Spleen (tissue), 11 donors: ENCODE measurements around the gene MELTF. TPM values are rescaled to one million over a fixed set of nuclear protein-coding genes. Genes with fewer than 3 reads are reported as not detected.

Experiments used
- DNase-seq: peaks from one replicate; pipeline ENCODE4 v3.0.0-alpha.2; 2020
- H3K27ac ChIP-seq, 8 donors: fragments of 200-600 bp; sonication (generic) in 7 of 8; 1 replicate in 4 of 8; 2 replicates in 4 of 8; pipeline versions ENCODE4 v1.5.0 to v1.8.0; 2016 to 2021; ENCODE audit warnings: inconsistent platforms in 4 of 8, mild to moderate bottlenecking in 4 of 8, moderate library complexity in 1 of 8
- H3K27me3 ChIP-seq, 7 donors: fragments of 200-600 bp; sonication (generic) in 6 of 7; replicated peaks in 1 of 7; 1 replicate in 4 of 7; 2 replicates in 3 of 7; pipeline versions ENCODE4 v1.5.0 to v1.8.0; 2016 to 2021; ENCODE audit warnings: inconsistent platforms in 3 of 7, mild to moderate bottlenecking in 1 of 7
- H3K36me3 ChIP-seq, 6 donors: fragments of 200-600 bp; sonication (generic) in 5 of 6; 1 replicate in 4 of 6; 2 replicates in 2 of 6; pipeline versions ENCODE4 v1.5.0 to v1.8.0; 2016 to 2021; ENCODE audit warnings: inconsistent platforms in 2 of 6
- H3K4me1 ChIP-seq, 6 donors: fragments of 200-600 bp; sonication (generic) in 5 of 6; 1 replicate in 3 of 6; 2 replicates in 3 of 6; pipeline versions ENCODE4 v1.5.0 to v1.8.0; 2016 to 2021; ENCODE audit warnings: inconsistent platforms in 3 of 6
- H3K4me3 ChIP-seq, 8 donors: fragments of 200-600 bp; sonication (generic) in 7 of 8; 1 replicate in 4 of 8; 2 replicates in 4 of 8; pipeline versions ENCODE4 v1.5.0 to v1.8.0; 2016 to 2021; ENCODE audit warnings: inconsistent platforms in 4 of 8, mild to moderate bottlenecking in 4 of 8, moderate library complexity in 2 of 8
- H3K9me3 ChIP-seq, 8 donors: fragments of 200-600 bp; sonication (generic) in 7 of 8; 1 replicate in 4 of 8; 2 replicates in 4 of 8; pipeline versions ENCODE4 v1.5.0 to v1.8.0; 2016 to 2021; ENCODE audit warnings: inconsistent platforms in 4 of 8
- CTCF ChIP-seq, 11 experiments: fragments of 200-600 bp in 7 of 11; fragments of 450-650 bp in 4 of 11; sonication (generic) in 4 of 11; IDR thresholded peaks in 8 of 11; conservative IDR thresholded peaks in 3 of 11; 1 replicate in 7 of 11; 2 replicates in 4 of 11; pipeline versions ENCODE4 v1.4.0 to v1.8.0; 2016 to 2021; ENCODE audit warnings: antibody characterized with exemption in 11 of 11, inconsistent platforms in 4 of 11, mild to moderate bottlenecking in 1 of 11
- POLR2A ChIP-seq, 3 donors: fragments of 450-650 bp; IDR thresholded peaks; one replicate each; pipeline ENCODE4 v1.5.1; 2017; ENCODE audit warnings: antibody characterized with exemption in 3 of 3, mild to moderate bottlenecking in 1 of 3
- POLR2AphosphoS5 ChIP-seq, 3 donors: sonication (generic); formaldehyde crosslinking; IDR thresholded peaks; one replicate each; pipeline ENCODE4 v1.5.1; 2017; ENCODE audit warnings: antibody characterized with exemption in 3 of 3
- WGBS, 5 donors: extraction: QIAGEN DNeasy Blood & Tissue Kit in 3 of 5; methylation state at CpG; one replicate each; pipeline versions ENCODE4 v1.1.5 to v1.1.7; 2013 to 2018; 5-methylcytosine and 5-hydroxymethylcytosine counted together
- intact Hi-C: fragments of 100-400 bp; cut with DNase I; formaldehyde crosslinking; loops from one replicate; pipeline ENCODE4 v1.15.0; 2023; ENCODE audit warnings: low total_unique reads
- polyA plus RNA-seq, 3 donors: library from polyadenylated mRNA; stranded (reverse); fragments of 200-250 nt; gene quantifications; one replicate each; pipeline ENCODE4 v1.2.1, GENCODE V29; 2013
- total RNA-seq, 7 donors: library from RNA; depleted of rRNA in 3 of 7; stranded (reverse); fragments of >200 nt in 3 of 7; fragmentation: NEBNext Ultra II Directional in 4 of 7; extraction: Animal tissue kit (Norgen Biotek cat#: 25700) in 4 of 7; gene quantifications; one replicate each; pipeline versions ENCODE4 v1.1.0 to v1.2.1, GENCODE V29; 2016 to 2021
- donor health status: healthy with polysubstance abuse.
- donor health status: DM: no; HTN: no; CAD: no; lungs with moderate emphysema.
- donor health status: DM: no; HTN: no; CAD: no.
- donor health status: Bipolar disorder and iron deficiency.
- donor health status: healthy.
- donor health status: DM: no; HTN: no; CAD: no.
- donor health status: DM: yes; HTN: yes; CAD: no.

The MELTF gene
- total and polyA plus RNA-seq, 10 donors: 0.41 to 3.9 (median 1.4) TPM

GRCh38 chr3:196991581-196992460 is 37.8 kb downstream of the MELTF start:
- TF ChIP-seq POLR2AphosphoS5 (IDR thresholded peaks at IDR 0.05) (no peak), POLR2A (IDR thresholded peaks at IDR 0.05) (no peak), CTCF (IDR thresholded peaks at IDR 0.05 in 8 of 11, conservative IDR thresholded peaks at IDR 0.05 in 3 of 11) (no peak)
- H3K27me3 ChIP-seq: peaks cover 0 to 19% (median 0%) of the 10 kb centered on the region in 7 donors
- H3K36me3 ChIP-seq: no peaks in the 10 kb centered on the region
- intact Hi-C loops: no loop called here
- DNase-seq: peak; percentile 70
- H3K27ac ChIP-seq: no peak overlapping the region
- H3K4me1 ChIP-seq: no peaks in the 10 kb centered on the region
- WGBS, 5 donors: 81 to 94% (median 85%) methylated on average over 19 to 28 of the region's 28 CpGs
- H3K9me3 ChIP-seq: no peaks in the 10 kb centered on the region
- H3K4me3 ChIP-seq: no peak overlapping the region

DNA sequence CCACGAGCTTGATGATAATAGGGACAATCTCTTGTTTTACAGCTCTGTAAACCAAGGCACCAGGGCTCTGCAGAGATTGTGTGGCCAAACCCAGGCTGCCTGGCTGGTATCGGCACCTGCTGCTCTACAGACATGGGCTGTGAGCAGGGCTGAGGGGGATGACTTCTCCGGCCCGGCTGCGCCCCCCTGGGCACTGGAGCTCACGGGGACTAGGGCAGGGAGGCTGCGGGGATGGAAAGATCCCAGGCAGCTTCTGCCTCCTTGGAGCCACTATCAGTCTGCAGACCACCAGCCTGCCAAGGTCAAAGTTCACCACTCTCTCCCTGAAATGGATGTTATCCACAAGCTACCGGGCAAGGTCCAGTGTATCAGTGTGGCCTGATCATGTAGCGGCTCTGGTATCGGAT is 39.0 kb downstream of the MELTF start:
- Histone ChIP-seq H3K4me1 (no peaks in the 10 kb centered on the region), H3K27me3 (peaks cover 0 to 22% (median 0%) of the 10 kb centered on the region in 7 donors), H3K9me3 (no peaks in the 10 kb centered on the region), H3K36me3 (no peaks in the 10 kb centered on the region), H3K4me3 (no peak overlapping the region), H3K27ac (no peak overlapping the region)
- TF ChIP-seq POLR2AphosphoS5 (IDR thresholded peaks at IDR 0.05): no peak
- no peak for TF ChIP-seq POLR2A (IDR thresholded peaks at IDR 0.05)
- TF ChIP-seq CTCF (IDR thresholded peaks at IDR 0.05 in 8 of 11, conservative IDR thresholded peaks at IDR 0.05 in 3 of 11): no peak
- WGBS, 5 donors: 82 to 97% (median 93%) methylated on average over 10 of the region's 10 CpGs
- intact Hi-C loops: no loop called here
- DNase-seq: peak; percentile 20

- WGBS, 5 donors: 87 to 91% (median 89%) methylated on average over 19 of the region's 19 CpGs
- Histone ChIP-seq H3K27me3 (peaks cover 0 to 22% (median 0%) of the 10 kb centered on the region in 7 donors), H3K36me3 (no peaks in the 10 kb centered on the region), H3K4me3 (no peak overlapping the region), H3K9me3 (no peaks in the 10 kb centered on the region), H3K27ac (no peak overlapping the region), H3K4me1 (no peaks in the 10 kb centered on the region)
- intact Hi-C loops: no loop called here
- DNase-seq: peak; percentile 59
- TF ChIP-seq POLR2AphosphoS5 (IDR thresholded peaks at IDR 0.05): no peak
- no peak for TF ChIP-seq CTCF (IDR thresholded peaks at IDR 0.05 in 8 of 11, conservative IDR thresholded peaks at IDR 0.05 in 3 of 11)
- TF ChIP-seq POLR2A (IDR thresholded peaks at IDR 0.05): no peak
These were observed 39.8 kb downstream of the MELTF start for GRCh38 chr3:196989721-196990262.
